NCI-H1048 (cell line): ENCODE measurements around the gene TBCD.

Source experiments
- DNase-seq: peaks from one replicate; lab custom pipeline; 2025; lab: John Stamatoyannopoulos, UW

TBCD gene

GRCh38 chr17:82791532-82791931 lies 39.7 kb downstream of the TBCD start:
- DNase-seq, result no peak

GRCh38 chr17:82793974-82794630 lies 42.2 kb downstream of the TBCD start:
- DNase-seq, result no peak

- DNase-seq, result no peak
These were observed 43.1 kb downstream of the TBCD start for GRCh38 chr17:82794781-82795482.

DNA sequence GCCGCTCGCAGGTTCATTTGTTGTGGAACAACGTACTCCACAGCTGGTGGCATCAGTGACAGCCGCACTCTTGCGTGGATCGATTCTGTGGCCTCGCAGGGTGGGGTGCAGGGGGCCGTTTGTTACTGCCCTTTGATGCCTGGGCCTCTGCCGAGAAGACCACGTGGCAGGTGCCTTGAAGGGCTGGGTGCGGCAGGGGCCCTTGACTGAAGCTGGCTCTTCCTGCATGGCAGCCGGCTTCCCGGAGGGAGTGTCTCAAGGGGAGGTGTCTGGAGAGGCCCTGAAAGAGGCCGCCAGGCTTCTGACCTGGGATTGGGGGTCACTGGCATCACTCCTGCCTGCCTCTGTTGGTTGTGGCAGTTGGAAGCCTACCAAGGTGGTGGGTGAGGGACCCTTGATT lies 43.8 kb downstream of the TBCD start:
- DNase-seq, result no peak

GRCh38 chr17:82797061-82797460 lies 45.2 kb downstream of the TBCD start:
- DNase-seq, result no peak

DNA sequence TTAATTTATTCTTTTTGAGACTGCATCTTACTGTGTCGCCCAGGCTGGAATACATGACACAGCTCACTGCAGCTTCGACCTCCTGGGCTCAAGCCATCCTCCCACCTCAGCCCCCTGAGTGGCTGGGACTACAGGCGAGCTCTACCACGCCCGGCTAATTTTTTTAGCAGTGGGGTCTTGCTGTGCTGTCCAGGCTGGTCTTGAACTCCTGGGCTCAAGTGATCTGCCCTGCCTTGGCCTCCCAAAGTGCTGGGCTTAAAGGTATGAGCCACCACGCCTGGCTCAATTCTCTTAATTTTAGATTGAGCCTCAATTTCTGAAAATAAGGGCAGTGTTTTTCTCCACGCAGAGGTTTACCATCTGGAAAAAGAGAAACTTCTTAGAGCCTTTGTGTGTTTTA lies 46.9 kb downstream of the TBCD start:
- DNase-seq, result no peak

GRCh38 chr17:82799591-82799990 lies 47.7 kb downstream of the TBCD start:
- DNase-seq, result no peak

- DNase-seq, result no peak
These were observed 49.0 kb downstream of the TBCD start for GRCh38 chr17:82800885-82801284.

DNA sequence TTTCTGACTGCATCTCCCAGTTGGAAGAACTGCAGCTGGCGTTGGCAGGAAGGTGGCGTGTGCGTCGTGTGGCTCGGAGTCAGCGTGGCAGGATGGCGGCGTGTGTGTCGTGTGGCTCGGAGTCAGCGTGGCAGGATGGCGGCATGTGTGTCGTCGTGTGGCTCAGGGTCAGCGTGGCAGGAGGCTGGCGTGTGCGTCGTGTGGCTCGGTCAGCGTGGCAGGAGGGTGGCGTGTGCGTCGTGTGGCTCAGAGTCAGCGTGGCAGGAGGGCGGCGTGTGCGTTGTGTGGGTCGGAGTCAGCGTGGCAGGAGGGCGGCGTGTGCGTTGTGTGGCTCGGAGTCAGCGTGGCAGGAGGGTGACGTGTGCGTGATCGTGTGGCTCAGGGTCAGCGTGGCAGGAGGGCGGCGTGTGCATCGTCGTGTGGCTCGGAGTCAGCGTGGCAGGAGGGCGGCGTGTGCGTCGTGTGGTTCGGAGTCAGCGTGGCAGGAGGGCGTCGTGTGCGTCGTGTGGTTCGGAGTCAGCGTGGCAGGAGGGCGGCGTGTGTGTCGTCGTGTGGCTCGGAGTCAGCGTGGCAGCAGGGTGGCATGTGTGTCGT lies 49.6 kb downstream of the TBCD start:
- DNase-seq, result no peak

DNA sequence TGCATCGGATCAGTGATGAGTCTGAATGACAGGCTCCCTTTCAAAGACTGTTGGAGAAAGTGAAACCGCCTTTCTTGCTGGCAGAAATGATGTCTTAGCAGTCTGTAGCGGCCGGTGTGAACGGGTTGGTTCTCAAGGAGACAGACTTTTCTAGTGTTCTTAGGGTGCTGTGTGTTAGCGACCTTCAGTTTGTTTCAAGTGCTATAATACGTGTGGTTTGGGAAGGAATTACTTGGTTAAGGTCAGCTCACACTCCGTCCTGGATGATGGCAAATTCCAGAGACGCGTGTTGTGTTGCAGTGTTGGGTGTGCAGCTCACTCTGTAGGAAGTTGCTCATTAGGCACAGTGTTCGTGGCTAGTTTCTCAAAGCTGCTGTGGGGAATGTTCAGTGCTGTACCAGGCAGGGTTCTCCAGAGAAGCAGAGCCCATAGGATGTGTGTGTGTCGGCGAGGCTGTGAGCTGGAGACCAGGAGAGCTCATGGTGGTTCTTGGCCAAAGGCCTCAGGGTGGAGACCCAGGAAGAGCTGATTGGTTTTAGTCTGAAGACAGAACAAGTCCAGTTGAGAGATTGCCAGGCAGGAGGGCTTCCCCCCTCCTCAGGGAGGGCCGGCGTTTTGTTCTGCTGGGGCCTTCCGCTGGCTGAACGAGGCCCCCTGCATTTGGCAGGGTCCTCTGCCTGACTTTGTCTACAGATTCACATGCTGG lies 50.4 kb downstream of the TBCD start:
- no peak for DNase-seq

GRCh38 chr17:82803185-82803584 lies 51.3 kb downstream of the TBCD start:
- DNase-seq, result no peak

DNA sequence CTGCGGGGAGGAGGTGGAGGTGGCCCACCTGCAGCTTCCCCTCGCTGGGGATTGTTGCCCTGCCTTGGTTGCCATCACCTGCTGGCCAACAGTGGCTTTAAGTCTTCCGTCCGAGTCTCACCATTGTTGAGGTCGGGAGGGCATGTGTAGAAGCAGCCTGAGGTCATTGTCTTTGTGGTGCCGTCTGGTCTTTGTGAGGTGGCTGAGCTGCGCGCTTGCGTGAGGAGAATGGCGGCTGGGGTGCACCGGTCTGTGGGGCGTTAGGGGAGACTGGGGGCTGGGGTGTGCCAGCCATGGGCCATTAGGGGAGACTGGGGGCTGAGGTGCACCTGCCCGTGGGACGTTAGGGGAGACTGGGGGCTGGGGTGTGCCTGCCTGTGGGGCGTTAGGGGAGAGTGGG lies 51.7 kb downstream of the TBCD start:
- no peak for DNase-seq

- no peak for DNase-seq
These were observed 52.8 kb downstream of the TBCD start for GRCh38 chr17:82804442-82805191.

DNA sequence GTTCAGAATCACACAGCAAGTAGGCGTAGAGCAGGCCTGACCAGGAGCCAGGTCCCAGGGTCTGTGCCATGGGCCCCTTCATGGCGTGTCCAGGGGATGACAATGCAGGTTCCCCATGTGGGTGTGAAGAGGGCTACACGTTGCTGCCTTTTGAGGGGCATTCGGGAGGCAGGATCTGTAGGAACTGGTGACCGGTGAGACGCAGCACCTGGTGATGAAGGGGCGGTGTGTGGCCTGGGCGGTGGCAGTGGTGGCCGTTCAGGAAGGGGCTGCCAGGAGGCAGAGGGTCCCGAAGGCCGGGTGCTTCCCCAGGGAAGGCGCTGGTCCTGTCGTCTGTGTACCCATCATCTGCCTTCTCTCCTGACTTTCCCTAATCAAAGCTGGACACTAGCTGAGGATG lies 53.4 kb downstream of the TBCD start:
- no peak for DNase-seq

DNA sequence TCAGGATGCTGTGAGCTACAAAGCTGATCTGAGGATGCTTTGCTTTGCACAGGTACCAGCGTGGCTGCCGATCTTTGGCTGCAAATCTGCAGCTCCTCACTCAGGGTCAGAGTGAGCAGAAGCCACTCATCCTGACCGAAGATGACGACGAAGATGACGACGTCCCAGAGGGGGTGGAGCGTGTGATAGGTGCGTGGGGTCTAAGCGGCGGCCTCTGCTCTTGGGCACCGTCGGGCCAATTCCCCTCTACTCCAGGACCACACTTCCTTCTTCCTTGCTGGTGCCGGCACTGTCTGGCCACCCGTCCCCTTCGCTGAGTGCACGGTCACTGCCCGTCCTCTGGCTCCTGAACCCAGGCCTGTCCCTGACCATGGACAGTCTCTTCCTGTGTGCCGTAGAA lies 54.0 kb downstream of the TBCD start:
- DNase-seq, result no peak

GRCh38 chr17:82806645-82807044 lies 54.8 kb downstream of the TBCD start:
- DNase-seq, result no peak

- no peak for DNase-seq
These were observed 55.2 kb downstream of the TBCD start for GRCh38 chr17:82807101-82807500.

GRCh38 chr17:82807562-82807961 lies 55.7 kb downstream of the TBCD start:
- DNase-seq, result no peak

DNA sequence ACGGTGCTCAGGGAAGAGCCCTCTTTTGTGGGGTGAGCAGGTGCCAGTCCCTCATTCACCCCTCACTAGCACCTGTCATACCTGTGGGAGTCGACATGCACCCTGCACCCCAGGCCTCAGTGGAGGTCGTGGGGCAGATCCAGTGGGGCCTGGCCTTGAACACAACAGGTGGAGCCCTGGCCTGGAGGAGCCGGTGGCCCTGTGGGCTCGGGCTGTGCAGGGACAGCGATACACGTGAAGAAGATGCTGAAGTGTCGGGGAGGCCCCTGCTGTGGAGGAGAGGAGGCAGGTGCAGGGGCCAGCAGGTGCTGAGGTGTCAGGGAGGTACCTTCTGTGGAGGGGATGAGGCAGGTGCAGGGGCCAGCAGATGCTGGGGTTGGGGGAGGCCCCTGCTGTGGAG lies 56.1 kb downstream of the TBCD start:
- DNase-seq, result no peak

- no peak for DNase-seq
These were observed 57.3 kb downstream of the TBCD start for GRCh38 chr17:82808921-82809905.
